ENCODE data around the gene PRDM16.

GRCh38 chr1:3426956-3427535 is 358.0 kb downstream of the PRDM16 start:
- no peak for TF ChIP-seq KDM4B (CRISPR knock-in tag; IDR thresholded peaks at IDR 0.05)
- TF ChIP-seq CTCF (CRISPR knock-in tag; IDR thresholded peaks at IDR 0.05), result no peak
- TF ChIP-seq ZNF235 (CRISPR knock-in tag; IDR thresholded peaks at IDR 0.05; ENCODE audit: borderline replicate concordance), result no peak
- TF ChIP-seq ZNF414 (CRISPR knock-in tag; IDR thresholded peaks at IDR 0.05), result no peak
